ENCODE measurements around the gene ZNF14. TPM values are rescaled to one million over a fixed set of nuclear protein-coding genes. Genes with fewer than 3 reads are reported as not detected.
"Not testable (repeated sequence)": the region's sequence is repeated elsewhere in the genome, so short reads cannot be mapped to it uniquely, and the experiment has no call there.

ZNF14 gene
- total RNA-seq, 4 donors from 2014 or later, result 6.9 to 9.4 (median 8.1) TPM

DNA sequence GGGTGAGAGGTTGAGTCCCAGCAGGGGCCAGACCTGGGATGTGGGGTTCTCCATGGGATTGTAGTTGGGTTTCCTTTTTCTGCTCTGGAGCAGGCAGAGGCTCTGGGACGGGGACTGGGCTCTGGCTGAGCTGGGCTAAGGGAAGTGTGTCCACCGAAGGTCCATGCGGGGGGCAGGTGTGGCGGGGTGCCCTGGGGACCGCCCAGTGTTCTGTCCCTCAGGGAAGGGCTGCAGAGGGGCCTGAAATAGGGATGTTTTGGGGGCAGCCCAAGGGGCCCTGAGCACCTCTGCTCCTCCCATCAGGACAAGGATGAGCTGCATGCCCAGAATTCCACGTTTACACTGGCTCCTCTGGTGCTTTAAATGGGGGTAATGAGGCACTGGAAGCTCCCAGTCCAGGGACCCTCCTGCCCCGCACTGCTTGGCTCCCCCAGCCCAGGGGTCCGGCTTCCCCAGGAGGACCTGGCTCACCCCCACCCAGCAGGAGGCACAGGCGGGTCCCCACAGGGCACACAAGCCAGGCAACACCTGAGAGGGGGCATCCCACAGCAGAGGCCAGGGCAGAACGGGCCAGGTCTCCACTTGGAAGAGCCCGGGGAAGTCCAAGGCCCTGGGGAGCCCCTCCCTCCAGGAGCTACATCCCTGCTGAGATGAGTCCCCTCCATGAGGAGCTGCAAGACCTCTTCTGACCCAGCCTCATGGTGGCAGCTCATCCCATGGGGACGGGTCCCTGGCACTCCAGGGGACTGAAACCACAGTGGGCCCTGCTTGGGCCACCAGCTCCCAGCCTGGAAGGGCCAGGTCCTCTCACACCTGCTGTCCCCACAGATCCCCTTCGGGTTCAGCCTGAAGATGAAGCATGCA, 14.7 kb upstream of the ZNF14 start:
- intact Hi-C loops (cut with DNase I; ENCODE audit: low total_unique reads), result no loop called here
- TF ChIP-seq CTCF (IDR thresholded peaks at IDR 0.05) (no peak), POLR2A (IDR thresholded peaks at IDR 0.05) (no peak)
- no peak for DNase-seq (ENCODE audit: low spot score in 2 of 2)
- no peak overlapping the region for H3K4me3 ChIP-seq (ENCODE audit: low read depth, poor library complexity, severe bottlenecking)
- WGBS, 2 donors, result 84 to 88% methylated on average over 13 of the region's 13 CpGs

GRCh38 chr19:19746286-19747213, 13.6 kb upstream of the ZNF14 start:
- no peak overlapping the region for H3K4me3 ChIP-seq (ENCODE audit: low read depth, poor library complexity, severe bottlenecking)
- no peak for DNase-seq (ENCODE audit: low spot score in 2 of 2)
- intact Hi-C loops (cut with DNase I; ENCODE audit: low total_unique reads), result no loop called here
- 60 to 63% methylated on average over 13 to 15 of the region's 15 CpGs for WGBS, 2 donors
- TF ChIP-seq POLR2A (IDR thresholded peaks at IDR 0.05) (no peak), CTCF (IDR thresholded peaks at IDR 0.05) (no peak)

- no peak for DNase-seq (ENCODE audit: low spot score in 2 of 2)
- no peak overlapping the region for H3K4me3 ChIP-seq (ENCODE audit: low read depth, poor library complexity, severe bottlenecking)
- 80 to 83% methylated on average over 13 to 17 of the region's 17 CpGs for WGBS, 2 donors
- intact Hi-C loops (cut with DNase I; ENCODE audit: low total_unique reads), result no loop called here
- no peak for TF ChIP-seq POLR2A (IDR thresholded peaks at IDR 0.05)
- no peak for TF ChIP-seq CTCF (IDR thresholded peaks at IDR 0.05)
These were observed 12.8 kb upstream of the ZNF14 start for GRCh38 chr19:19745496-19746285.

DNA sequence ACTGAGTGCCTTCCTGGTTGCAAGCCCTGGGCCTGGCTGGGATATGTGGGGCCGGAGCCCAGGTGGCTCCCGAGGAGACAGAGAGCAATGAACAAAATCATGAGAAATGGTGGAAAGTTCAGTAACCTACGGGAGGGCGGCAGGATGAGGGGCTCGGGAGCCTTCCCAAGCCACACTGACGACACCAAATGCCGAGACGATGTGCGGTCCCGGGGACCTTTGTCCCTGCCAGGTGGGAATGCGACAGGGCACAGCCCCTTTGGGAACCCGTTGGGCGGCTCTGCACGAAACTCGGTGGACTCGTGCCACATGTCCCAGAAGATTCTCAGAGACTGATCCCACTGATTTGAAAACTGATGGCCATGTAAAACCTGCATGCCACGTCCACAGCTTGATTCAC, 11.7 kb upstream of the ZNF14 start:
- WGBS, 2 donors, result 90% methylated on average over 17 of the region's 17 CpGs
- no peak for TF ChIP-seq POLR2A (IDR thresholded peaks at IDR 0.05)
- no peak for TF ChIP-seq CTCF (IDR thresholded peaks at IDR 0.05)

GRCh38 chr19:19743921-19744320, 11.0 kb upstream of the ZNF14 start:
- DNase-seq (ENCODE audit: low spot score in 2 of 2); intact Hi-C loops (cut with DNase I; ENCODE audit: low total_unique reads); H3K4me3 ChIP-seq (ENCODE audit: low read depth, poor library complexity, severe bottlenecking): not testable (repeated sequence)
- 65 to 82% methylated on average over 6 of the region's 6 CpGs for WGBS, 2 donors

More for the DNA sequence above, 11.7 kb upstream of the ZNF14 start:
- intact Hi-C loops (cut with DNase I; ENCODE audit: low total_unique reads), result no loop called here
- DNase-seq (ENCODE audit: low spot score in 2 of 2), result no peak
- H3K4me3 ChIP-seq (ENCODE audit: low read depth, poor library complexity, severe bottlenecking), result no peak overlapping the region
